Activated T-cell treated with anti-CD3 and anti-CD28 coated beads, Interleukin-2, amount 50 U/mL, for 4 hours (primary cell): ENCODE measurements around the gene CHAC1. TPM values are rescaled to one million over a fixed set of nuclear protein-coding genes. Genes with fewer than 3 reads are reported as not detected.

Source experiments
- ATAC-seq, 2 donors: fragments of 200-7000 bp; cut with Tn5 transposase; one replicate each; pipeline ENCODE4 v1.10.0; 2021
- DNase-seq: peaks from one replicate; pipeline ENCODE4 v3.0.0-alpha.2; 2020
- H3K27me3 Mint-ChIP-seq: one replicate; pipeline ENCODE4 v1.8.0; 2021; ENCODE audit warnings: low read depth, mixed read lengths
- H3K36me3 Mint-ChIP-seq: one replicate; pipeline ENCODE4 v1.8.0; 2022; ENCODE audit warnings: mixed read lengths; ENCODE audit not compliant: insufficient read depth
- H3K4me1 Mint-ChIP-seq: one replicate; pipeline ENCODE4 v1.8.0; 2021; ENCODE audit warnings: low read depth, mixed read lengths
- H3K4me3 Mint-ChIP-seq: one replicate; pipeline ENCODE4 v1.8.0; 2021; ENCODE audit warnings: mild to moderate bottlenecking, moderate library complexity, mixed read lengths
- H3K9me3 Mint-ChIP-seq: one replicate; pipeline ENCODE4 v1.8.0; 2021; ENCODE audit warnings: mixed read lengths
- total RNA-seq, 3 donors: library from RNA; stranded (reverse); gene quantifications; one replicate each; pipeline ENCODE4 v1.2.1, GENCODE V29; 2021

CHAC1 gene
- total RNA-seq = 10 to 100 TPM; 12.0 to 31.3 (median 20.8) TPM

GRCh38 chr15:40952901-40953712 lies at the start of gene CHAC1:
TSS of gene CHAC1 (plus strand) at chr15:40953471. CDS start at chr15:40953584, 113 bp downstream.
- DNase-seq (peak; percentile 97), ATAC-seq (peak; percentile 95)
- H3K27me3 Mint-ChIP-seq = no peaks in the 10 kb centered on the region
- peak within 1 kb of the TSS; percentile 93 for H3K4me3 Mint-ChIP-seq
- H3K9me3 Mint-ChIP-seq = no peaks in the 10 kb centered on the region
- H3K36me3 Mint-ChIP-seq = peaks cover 12% of the 10 kb centered on the region
- peaks cover 20% of the 10 kb centered on the region for H3K4me1 Mint-ChIP-seq

- H3K4me1 Mint-ChIP-seq = peaks cover 31% of the 10 kb centered on the region
- peaks cover 17% of the 10 kb centered on the region for H3K36me3 Mint-ChIP-seq
- DNase-seq (no peak), ATAC-seq (no peak)
- no peaks in the 10 kb centered on the region for H3K27me3 Mint-ChIP-seq
- H3K9me3 Mint-ChIP-seq = no peaks in the 10 kb centered on the region
- H3K4me3 Mint-ChIP-seq = no peak overlapping the region
Observed at GRCh38 chr15:40904552-40905201, 48.6 kb upstream of the CHAC1 start.

GRCh38 chr15:40906091-40906990 lies 46.9 kb upstream of the CHAC1 start:
- Mint-ChIP-seq H3K27me3 (no peaks in the 10 kb centered on the region), H3K9me3 (no peaks in the 10 kb centered on the region), H3K36me3 (peaks cover 7% of the 10 kb centered on the region), H3K4me1 (peaks cover 31% of the 10 kb centered on the region), H3K4me3 (peak overlapping the region; percentile 77)
- DNase-seq (peak; percentile 74), ATAC-seq (peak; percentile 85 to 86)

GRCh38 chr15:40906991-40907802 lies 46.1 kb upstream of the CHAC1 start:
- Mint-ChIP-seq H3K9me3 (no peaks in the 10 kb centered on the region), H3K4me1 (peaks cover 31% of the 10 kb centered on the region), H3K36me3 (peaks cover 7% of the 10 kb centered on the region), H3K27me3 (no peaks in the 10 kb centered on the region), H3K4me3 (peak overlapping the region; percentile 77)
- peak; percentile 33 to 43 for ATAC-seq
- DNase-seq = peak; percentile 27

GRCh38 chr15:40908095-40908494 lies 45.2 kb upstream of the CHAC1 start:
- Mint-ChIP-seq H3K4me1 (peaks cover 26% of the 10 kb centered on the region), H3K9me3 (no peaks in the 10 kb centered on the region), H3K36me3 (peaks cover 7% of the 10 kb centered on the region), H3K4me3 (no peak overlapping the region), H3K27me3 (no peaks in the 10 kb centered on the region)
- ATAC-seq = no peak
- DNase-seq = no peak

GRCh38 chr15:40909662-40910630 lies 43.3 kb upstream of the CHAC1 start:
- DNase-seq (no peak), ATAC-seq (no peak)
- Mint-ChIP-seq H3K27me3 (no peaks in the 10 kb centered on the region), H3K36me3 (no peaks in the 10 kb centered on the region), H3K9me3 (no peaks in the 10 kb centered on the region), H3K4me3 (no peak overlapping the region), H3K4me1 (peaks cover 10% of the 10 kb centered on the region)

GRCh38 chr15:40911141-40911540 lies 42.1 kb upstream of the CHAC1 start:
- no peak for DNase-seq
- no peaks in the 10 kb centered on the region for H3K27me3 Mint-ChIP-seq
- H3K36me3 Mint-ChIP-seq = no peaks in the 10 kb centered on the region
- no peak for ATAC-seq
- H3K9me3 Mint-ChIP-seq = no peaks in the 10 kb centered on the region
- peaks cover 10% of the 10 kb centered on the region for H3K4me1 Mint-ChIP-seq
- no peak overlapping the region for H3K4me3 Mint-ChIP-seq

- ATAC-seq = no peak
- Mint-ChIP-seq H3K27me3 (no peaks in the 10 kb centered on the region), H3K4me3 (no peak overlapping the region), H3K9me3 (no peaks in the 10 kb centered on the region), H3K36me3 (no peaks in the 10 kb centered on the region), H3K4me1 (peaks cover 10% of the 10 kb centered on the region)
- no peak for DNase-seq
Observed at GRCh38 chr15:40911693-40912092, 41.6 kb upstream of the CHAC1 start.

- H3K27me3 Mint-ChIP-seq = no peaks in the 10 kb centered on the region
- no peaks in the 10 kb centered on the region for H3K9me3 Mint-ChIP-seq
- DNase-seq (no peak), ATAC-seq (no peak)
- no peaks in the 10 kb centered on the region for H3K36me3 Mint-ChIP-seq
- H3K4me1 Mint-ChIP-seq = peaks cover 5% of the 10 kb centered on the region
- H3K4me3 Mint-ChIP-seq = no peak overlapping the region
Observed at GRCh38 chr15:40912478-40912877, 40.8 kb upstream of the CHAC1 start.

GRCh38 chr15:40914013-40914412 lies 39.3 kb upstream of the CHAC1 start:
- Mint-ChIP-seq H3K36me3 (no peaks in the 10 kb centered on the region), H3K27me3 (no peaks in the 10 kb centered on the region), H3K4me3 (no peak overlapping the region), H3K4me1 (no peaks in the 10 kb centered on the region), H3K9me3 (no peaks in the 10 kb centered on the region)
- no peak for ATAC-seq
- DNase-seq = no peak

GRCh38 chr15:40914486-40914885 lies 38.8 kb upstream of the CHAC1 start:
- no peaks in the 10 kb centered on the region for H3K36me3 Mint-ChIP-seq
- H3K4me1 Mint-ChIP-seq = no peaks in the 10 kb centered on the region
- ATAC-seq = no peak
- H3K4me3 Mint-ChIP-seq = no peak overlapping the region
- H3K9me3 Mint-ChIP-seq = no peaks in the 10 kb centered on the region
- no peak for DNase-seq
- H3K27me3 Mint-ChIP-seq = no peaks in the 10 kb centered on the region

GRCh38 chr15:40915116-40915661 lies 38.1 kb upstream of the CHAC1 start:
- Mint-ChIP-seq H3K4me3 (no peak overlapping the region), H3K36me3 (no peaks in the 10 kb centered on the region), H3K27me3 (no peaks in the 10 kb centered on the region), H3K4me1 (no peaks in the 10 kb centered on the region), H3K9me3 (no peaks in the 10 kb centered on the region)
- DNase-seq (no peak), ATAC-seq (no peak)
